Stimulated activated CD8-positive, alpha-beta memory T cell treated with anti-CD3 and anti-CD28 coated beads, Interleukin-2, amount 100 ng/mL, for 1 hour (primary cell): ENCODE data around the gene ZBTB7C.

Source experiments
- DNase-seq, 2 donors: peaks; one replicate each; pipeline ENCODE4 v3.0.0-alpha.2; 2020; ENCODE audit warnings: low read depth in 2 of 2

The ZBTB7C gene

DNA sequence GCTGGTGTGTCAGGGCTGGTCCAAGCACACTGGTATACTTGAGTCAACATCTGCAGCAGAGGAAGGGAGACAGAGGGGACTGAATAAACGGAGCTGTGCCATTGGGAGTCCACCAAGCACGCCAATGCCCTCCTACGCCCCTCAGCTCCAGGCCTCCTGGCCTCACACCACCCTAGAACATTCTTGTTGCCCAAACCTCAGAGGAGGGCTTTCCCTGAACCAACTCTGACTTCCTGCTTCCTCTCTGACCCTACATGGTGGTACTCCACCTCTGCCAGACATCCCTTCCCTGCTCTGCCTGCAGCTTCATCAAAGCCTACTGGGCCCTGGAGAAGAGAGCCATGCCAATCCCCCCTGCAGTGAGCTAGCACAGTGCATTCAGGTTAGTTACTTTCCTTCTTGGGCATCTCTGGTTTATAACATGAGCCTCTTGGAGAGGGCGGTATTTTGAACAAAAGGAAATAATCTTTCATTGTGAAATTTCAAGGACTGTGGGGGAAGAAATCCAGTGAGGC lies 54.4 kb downstream of the ZBTB7C start:
- DNase-seq: no peak

DNA sequence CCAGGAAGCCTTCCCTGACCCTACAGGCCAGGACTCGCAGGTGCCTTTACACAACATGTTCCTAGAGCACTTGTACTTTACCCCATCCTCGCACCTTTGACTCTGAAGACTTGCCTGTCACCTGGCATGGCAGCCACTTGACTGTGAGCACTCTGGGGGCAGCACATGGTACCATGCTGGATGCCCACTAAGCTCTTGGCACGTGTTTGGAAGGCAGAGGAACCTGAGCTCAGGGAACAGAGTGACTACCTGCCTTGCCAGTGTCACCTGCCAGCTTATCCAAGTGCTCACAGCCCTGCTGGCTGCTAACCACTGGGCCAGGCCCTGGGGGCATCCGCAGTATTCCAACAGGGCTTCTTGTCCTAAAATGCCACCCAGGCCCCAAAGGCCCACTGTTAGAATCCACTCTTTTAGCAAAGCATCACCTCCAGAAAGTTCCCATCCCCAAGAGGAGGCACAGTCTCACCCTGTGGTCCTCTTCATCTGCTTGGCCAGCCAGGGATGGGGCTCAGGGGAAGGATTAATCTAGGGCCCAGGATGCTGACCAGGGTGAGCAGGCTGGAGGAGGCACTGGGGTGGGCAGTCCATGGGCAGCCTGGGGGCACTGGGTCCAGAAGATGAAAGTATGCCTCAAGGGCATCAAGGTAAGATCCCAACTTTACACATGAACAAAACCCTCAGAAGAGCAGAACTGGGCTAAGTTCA lies 57.0 kb downstream of the ZBTB7C start:
- no peak for DNase-seq

DNA sequence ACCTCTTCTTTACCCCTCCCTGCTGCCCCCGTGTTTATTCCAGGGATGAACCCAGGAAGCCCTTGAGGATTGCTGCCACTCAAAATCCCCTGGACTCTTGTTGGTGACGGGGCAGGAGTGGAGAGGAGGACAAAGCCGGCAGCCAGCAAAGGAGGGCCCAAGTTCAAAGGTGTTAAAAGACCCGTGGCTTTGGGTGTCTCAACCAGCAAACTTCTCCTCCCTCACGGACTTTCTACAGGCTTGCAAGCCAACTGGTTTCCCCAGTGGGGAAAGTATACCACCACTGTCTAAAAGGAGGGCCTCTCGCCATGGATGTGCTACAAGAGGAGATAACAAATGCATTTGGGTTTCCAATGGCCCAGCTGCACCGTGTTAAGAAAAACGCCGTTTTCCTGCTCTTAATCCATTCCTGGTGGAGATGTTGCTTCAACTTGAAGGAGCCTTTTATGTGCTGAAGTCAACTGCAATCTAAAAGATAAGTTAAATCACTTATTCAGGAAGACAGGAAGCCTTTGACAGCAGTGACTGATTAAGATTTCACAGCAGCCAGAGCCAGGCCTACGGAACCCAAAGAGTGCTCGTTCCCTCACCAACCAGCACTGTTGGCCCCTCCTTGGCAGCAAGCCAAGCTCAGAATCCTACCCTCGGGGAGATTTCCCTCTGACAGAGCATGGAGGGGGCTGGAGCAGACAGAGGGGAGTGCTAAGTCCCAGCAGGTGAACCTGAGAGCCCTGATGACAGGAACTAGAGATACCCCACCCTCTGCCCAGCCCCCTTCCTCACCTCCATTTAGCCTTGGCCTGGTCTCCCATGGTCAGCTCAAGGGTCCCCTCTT lies 57.8 kb downstream of the ZBTB7C start:
- no peak for DNase-seq

DNA sequence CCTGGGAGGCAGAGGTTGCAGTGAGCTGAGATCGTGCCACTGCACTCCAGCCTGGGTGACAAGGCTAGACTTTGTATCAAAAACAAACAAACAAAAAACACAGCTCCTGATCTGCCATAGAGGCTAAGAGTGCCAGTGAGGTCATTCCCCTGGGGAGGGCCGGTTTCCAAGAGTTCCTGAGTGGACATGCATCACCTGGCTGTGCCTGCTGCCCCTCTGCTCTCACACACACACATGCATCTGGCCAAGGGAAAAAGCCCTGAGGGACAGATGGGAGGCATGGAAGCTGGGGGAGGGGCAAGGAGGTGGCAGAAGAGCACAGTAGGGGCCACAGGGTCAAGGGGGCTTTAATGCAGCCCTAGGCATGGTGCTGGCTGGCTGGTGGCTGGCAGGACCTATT lies 60.4 kb downstream of the ZBTB7C start:
- DNase-seq: no peak

DNA sequence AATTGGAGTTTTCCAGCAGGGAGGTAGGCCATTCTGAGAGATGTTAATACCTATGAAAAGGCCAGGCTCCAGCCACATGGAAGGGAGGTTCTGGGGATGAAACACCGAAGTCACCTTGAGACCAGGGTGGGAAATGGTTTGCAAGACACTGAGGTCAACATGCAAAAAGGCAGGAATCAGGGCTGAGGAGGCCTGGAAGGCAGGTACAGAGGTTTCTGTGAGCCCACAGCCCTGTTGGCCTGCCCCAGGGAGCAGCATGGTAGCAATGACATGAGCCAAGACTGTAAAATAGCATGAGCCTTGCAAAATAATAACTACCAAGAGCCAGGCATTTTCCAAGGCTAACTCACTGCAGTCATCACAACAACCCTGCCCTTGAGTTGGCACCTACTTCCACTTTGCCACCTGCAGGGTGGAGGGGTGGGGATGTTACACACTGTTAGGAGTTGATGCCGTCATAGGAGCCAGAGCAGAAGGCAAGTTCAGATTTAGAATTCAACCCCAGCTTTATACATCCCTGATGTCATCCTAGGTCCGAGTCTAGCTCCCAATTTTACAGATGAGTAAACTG lies 61.3 kb downstream of the ZBTB7C start:
- no peak for DNase-seq

DNA sequence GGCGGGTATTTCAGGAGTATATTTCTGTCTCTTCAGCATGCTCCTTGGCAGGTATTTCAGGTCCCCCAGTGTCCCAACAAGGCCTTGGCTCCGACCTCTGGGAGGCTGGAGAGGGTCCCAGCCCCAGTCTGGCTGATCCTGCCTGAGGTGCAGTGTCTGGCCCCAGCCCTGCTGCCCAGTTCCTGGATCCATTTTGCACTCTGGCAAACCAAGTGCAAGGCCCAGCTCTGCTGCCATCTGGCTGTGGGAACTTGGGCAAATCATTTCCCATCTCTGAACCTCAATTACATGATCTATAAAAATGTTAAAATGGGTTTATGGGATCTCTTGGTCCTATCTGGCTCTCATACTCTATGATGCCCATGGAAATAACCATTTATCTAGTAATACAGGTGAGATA lies 63.6 kb downstream of the ZBTB7C start:
- DNase-seq: no peak

DNA sequence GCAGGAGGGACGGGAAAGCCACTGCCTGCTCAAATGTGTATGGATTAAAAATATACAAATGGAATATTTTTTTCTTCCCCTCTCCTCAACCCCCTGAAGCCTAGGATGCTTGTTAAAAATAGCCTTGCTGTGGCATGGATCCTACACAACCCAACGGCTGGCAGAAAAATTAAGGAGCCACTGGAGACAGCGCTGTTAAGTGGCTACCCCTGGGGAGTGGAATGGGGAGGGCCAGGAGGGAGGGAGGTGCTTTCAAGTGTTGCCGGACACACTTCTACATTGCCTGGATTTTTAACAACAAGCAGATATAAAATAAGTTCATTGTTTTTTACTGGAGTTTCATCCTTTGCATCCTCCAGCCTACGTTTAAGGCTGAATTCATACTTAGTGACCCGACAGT lies 66.6 kb downstream of the ZBTB7C start:
- DNase-seq: no peak

DNA sequence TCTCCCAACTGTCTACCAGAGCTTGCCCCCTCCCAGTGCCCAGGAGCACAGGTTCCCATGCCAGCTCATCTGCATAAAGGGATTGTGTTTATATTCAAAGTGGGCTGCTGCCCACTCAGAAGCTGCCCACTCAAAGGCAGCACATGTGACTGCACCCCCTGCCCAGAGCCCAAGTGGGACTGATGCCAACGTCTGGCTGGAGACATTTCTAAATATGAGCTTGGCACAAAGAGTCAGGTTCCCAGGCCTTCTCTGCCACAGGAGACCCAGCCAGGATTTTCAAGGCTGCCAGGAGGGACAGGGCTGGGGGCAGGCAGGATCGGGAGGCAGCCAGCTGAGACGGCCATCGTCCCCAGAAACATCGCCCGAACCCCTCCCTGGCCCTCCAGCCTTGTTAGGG lies 67.1 kb downstream of the ZBTB7C start:
- DNase-seq: no peak

DNA sequence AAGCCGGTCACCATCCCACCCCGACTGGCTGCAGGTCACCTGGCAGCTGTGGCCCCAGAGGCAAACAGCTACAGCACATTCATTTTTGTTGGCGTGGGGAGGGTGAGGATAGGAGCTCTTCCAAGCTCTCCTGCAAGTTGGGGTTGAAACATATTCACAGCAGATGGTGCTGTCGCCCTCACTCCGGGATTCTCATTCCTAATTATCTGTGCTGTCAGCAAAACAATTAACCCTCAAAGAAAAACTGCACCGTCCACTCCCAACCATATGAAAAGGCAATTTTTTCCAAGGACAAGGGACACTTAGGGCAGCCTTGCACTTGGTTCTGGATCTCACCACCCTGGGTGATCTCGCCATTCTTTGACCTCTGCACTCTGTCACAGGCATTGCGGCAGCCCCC lies 68.6 kb downstream of the ZBTB7C start:
- no peak for DNase-seq

DNA sequence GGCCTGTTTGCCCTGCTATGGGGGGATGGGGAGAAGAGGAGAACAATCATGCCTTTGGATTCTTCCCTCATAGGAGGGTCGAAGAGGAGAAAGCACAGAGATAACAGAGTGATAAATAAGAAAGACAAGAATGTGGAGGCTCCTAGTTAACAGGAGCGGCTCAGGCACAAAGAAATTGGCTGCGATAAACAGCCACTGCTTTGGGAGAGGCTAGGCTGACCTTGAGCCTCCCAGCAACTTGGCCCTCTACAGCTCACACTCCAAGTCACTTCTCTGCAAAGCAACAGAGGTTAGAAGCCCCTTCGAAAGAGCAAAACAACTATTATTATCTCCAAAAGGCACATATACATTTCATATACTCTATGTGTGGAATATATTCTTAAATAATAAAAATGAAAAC lies 69.5 kb downstream of the ZBTB7C start:
- no peak for DNase-seq

DNA sequence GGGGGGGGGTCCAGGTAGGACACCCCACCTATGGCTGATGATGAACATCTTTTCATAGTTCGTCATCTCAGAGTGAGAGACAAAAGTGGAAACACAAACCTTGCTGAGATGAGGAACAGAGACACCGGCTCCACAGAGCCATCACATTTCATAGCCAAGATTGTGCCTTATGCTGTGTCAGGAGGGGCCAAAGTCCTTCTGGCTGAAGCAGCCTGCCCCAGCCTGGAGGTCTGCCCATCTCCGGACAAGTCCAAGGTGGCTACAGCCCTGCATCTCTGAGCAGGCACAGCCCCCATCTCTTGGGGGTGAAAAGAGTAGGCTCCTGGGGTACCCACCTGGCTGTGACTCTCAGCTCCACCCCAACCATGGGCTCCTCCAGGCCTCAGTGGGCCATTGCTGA lies 70.3 kb downstream of the ZBTB7C start:
- DNase-seq: no peak

DNA sequence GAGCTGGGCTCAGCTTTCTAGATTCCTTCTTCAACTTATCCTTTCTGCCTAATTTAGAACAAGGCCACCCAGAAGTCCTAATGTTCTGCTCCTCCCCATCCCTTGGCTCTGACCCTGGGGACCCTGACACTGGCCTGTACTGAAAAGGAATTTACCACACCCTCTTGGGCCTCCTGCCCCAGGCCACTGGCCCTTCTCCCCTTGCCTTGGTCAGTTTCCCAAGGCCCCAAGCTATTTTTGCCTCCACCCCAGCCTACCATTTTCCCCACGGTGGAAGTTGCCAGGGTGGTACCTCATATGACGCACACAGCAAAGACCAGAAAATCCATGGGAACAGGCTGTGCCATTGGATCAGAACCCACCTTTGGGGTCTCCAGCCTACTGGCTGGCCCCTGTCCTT lies 72.1 kb downstream of the ZBTB7C start:
- DNase-seq: no peak

DNA sequence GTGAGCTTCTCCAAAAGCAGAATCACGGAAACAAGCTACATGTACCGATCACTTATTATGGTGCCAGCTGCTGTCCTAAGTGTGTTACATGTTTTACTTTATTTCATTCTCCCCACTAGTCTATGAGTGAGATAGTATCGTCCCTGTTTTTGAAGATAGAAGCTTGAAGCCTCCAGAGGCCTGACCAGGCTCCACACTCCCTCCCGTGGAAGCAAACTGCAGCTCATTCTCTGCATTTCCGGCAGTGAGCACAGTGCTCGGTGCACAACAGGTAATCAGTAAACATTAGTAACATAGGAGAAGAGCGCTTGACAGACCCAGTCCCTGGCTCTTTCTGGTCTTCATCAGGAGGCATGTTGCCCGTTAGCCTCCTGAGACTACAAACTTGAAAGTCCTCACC lies 72.9 kb downstream of the ZBTB7C start:
- DNase-seq: no peak

DNA sequence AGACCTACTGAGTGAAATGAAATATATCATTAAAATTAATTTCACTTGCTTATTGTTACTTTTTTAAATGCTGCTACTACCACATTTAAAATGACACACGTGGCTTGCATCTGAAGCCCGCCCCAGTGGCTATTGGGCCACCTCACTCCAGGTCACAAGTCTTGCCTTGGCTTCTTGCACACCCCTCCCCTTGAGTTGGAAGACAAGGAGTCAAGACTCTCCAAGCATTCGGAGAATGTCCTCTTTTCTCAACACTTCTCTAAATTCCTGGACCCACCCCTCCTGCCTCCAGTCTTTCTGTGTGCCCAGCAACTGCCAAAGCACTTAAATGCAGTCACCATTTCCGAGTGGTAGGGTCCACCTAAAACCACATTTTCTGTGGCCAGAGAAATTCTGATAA lies 73.4 kb downstream of the ZBTB7C start:
- DNase-seq: no peak

DNA sequence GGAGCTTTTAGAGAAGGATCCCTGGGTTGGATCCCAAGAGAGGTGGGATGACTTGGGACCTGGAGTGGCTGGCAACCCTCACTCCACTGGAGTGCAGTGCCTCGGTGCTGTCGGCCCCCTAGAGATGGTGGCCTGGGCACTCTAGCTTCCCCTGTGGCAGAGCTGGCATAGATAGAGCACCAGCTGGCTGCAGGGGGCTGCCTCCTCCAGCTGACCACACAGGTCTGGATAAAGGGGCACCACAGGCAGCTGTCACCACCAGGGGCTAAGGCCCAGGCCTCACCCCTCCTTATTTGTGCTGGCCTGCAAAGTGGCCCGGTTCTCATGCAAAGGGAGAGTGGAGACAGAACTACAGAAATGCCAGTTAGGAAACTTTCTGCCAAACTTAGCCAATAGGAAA lies 74.3 kb downstream of the ZBTB7C start:
- DNase-seq: no peak

DNA sequence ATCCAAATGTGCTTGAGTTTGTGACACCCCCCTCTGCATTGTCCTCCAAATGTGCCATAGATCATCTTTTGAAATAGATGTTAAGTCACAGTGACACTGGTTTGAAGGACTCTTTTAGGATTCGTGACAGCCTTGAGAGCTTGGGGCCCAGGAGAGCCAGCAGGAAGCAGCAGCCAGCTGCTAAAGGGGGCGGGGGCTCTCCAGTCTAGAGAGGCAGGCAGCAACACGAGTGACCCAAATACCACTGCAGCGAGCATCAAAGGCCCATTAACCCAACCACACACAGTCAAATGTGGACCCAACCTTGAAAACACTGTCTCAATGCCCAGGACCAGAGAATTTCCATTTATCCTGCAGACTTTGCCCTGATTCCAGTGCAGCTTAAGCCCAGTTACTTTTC lies 75.6 kb downstream of the ZBTB7C start:
- DNase-seq: no peak

DNA sequence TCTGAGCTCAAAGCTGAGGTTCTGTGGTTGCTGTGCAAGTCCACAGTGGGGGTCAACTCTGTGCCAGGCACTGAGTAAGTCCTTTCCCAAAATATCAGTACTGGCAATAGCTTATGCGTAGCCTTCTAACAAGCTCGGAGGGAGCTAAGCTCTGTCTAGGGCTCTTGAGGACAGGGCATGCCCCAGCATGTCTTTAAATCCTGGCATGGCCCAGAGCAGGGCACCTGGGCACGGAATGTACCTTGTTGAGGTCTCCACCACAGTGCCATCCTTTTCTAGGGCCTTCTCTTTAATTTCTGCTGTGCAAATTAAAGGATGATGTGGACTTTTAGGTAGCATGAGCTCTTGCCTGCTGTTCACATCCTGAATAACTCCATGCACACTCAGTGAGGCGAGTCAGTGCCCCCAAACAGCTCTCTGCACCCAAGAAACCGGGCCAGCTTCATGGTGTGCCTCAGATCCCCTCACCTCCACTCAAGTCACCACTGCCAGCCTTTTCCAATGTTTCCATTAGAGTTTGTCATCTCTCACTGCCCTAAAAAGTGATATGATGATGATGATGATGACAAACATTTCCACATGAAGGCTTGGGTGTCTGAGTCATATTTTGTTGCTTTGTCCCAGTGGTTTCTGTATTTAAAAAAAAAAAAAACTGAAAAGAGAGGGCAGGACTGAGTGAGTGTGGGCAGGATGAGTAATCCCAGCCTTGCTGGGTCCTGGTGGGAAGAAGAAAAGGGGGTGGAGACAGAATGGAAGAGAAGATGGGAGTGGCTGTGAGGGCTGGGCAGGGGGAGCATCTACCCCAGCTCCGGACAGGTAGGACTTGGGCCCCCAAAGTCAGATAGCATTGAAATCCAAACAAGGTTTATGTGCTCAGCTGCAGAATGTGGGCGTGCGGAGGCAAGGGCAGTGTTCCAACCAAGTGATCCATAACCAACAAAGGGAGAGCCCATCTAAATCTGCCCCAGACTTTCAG lies 78.9 kb downstream of the ZBTB7C start:
- DNase-seq: no peak

DNA sequence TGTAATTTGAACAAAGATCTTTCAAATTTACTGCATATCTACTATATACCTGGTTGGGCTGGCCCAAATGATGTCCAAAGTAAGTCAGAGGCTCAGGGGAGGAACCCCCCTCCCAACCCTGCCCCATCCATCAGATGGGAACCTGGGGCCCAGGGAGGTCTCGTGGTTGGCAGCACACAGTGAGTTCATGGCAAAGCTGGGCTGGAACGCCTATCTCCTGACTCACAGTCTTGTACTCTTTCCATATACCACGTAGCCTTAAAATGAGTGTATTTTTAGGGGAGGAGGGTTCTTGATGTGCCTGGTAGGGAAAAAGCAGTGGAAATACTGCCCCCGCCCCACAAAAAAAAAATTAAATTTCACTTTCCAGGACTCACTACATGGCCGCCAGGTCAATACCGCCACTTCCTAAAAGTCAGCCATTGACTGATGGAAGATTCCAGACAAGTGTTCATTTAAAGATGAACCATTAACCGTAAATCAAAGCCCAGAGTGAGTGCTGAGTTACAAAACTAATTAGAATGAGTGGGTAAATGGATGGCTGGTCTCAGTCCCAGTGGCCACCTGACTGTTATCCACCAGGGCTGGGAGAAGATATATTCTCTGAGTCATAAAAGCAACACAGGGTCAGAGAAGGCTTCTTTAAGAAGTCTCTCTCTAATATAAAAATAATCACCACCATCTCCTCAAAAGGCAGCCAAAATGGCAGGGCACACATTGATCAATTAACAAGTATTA lies 80.5 kb downstream of the ZBTB7C start:
- no peak for DNase-seq

DNA sequence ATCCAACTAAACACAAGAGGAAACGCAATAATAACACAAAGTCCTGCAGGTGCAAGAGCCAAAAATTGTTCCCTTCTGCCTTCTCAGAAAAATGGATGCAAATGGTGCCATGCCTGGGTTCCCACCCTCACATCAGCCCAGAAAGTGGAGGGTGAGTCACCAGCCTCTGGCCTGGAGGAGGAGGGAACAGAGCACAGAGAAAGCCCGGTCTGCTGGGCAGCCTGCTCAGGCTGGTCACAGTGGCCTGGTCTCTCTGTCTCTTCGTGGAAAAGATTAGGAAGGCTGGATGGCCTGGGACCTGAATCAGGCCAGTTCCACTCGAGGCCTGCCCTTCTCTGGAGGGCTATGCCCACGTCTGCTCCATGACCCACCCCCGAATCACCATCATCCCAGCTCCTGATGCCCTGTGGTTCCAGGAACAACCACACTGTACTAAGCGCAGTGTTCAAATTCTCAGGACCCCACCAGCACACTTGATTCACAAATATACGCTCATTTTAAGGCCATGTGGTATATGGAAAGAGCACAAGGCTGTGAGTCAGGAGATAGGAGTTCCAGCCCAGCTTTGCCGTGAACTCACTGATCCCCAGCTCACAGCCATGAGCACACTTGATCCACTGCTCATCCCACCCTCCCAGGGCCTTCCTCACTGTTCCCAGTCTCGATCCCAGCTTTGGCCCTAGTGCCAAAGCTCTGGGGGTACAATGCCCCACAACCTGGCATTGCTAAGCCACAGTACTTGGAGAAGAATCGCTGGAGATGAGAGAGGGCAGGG lies 82.1 kb downstream of the ZBTB7C start:
- DNase-seq: no peak

DNA sequence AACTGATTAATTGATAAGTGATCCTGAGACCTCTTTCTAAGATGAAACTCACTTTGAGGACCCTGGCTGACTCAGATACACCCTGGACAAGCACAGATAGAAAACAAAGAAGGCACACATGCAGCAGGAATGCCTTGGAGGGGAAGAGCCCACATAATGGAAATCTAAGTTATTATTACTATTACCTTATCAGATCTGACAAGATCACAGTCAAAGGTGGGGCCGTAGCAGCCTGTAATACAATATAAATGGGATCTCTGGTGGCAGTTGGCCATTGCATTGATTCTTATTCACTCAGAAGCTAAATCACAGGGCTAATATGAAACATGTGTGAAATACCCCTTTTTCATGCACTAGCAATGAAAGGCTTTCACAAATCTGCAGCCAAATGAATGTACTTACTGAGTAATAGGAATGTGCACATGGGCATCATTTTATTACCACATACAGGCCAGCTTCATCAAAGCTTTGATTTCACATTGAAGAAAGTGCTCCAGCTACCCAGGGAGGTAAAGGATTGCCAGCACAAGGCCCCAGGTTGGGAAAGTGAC lies 84.0 kb downstream of the ZBTB7C start:
- DNase-seq: no peak
